ENCODE data around the gene LYVE1. TPM values are rescaled to one million over a fixed set of nuclear protein-coding genes. Genes with fewer than 3 reads are reported as not detected.

The LYVE1 gene
- total RNA-seq, 1 experiment from 2014 or later, result 0.31 TPM

DNA sequence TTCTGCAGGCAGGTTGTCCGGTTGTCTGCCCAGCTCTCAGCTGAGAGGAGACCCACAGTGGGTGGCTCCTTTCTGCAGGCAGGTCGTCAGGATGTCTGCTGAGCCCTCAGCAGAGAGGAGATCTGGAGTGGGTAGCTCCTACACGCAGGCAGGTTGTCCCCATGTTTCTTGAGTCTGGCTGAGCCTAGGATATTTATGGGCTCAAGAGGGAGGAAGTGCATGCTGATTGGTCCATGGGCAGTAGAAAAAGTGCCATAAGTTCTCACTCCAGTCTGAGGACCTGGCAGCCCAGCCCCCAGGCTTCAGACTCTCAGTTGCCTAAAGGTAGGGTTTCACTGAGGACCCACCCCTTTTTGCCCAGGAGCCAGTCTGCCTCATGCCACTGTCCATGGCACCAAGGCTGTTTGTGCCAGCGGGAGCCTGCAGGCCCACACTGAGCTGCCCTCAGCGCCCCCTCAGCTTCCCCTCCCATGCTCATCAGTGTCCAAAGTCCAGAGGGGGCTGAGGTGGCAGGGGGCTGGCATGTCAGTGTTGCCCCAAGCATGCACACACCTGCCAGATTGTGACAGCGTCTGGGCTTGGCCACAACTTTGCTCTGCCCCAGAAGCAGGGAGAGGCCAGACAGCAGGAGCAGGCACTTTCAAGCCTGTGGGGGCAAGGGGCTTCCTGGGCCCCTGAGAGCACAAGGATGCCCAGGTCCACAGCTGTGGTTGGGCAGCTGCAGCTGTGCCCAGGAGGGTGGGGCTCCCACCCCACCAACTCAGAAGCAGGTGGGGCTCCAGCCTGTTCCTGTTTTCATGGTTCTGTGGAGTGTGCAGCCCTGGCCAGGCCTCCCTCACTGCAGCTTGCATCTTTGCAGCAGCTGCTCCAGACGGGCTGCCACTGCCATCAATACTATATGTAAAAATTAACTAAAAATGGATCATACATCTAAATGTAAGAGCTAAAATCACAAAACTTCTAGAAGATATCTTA lies 23.7 kb downstream of the LYVE1 start:
- DNase-seq (ENCODE audit: low read depth, low spot score), result no peak
- intact Hi-C loops (cut with micrococcal nuclease; ENCODE audit: unreplicated experiment), result loop anchor here (10.0 kb wide), 1 partner anchor 140 kb away; no protein-coding TSS in a partner anchor
- POLR2A ChIA-PET, result no interaction called here

DNA sequence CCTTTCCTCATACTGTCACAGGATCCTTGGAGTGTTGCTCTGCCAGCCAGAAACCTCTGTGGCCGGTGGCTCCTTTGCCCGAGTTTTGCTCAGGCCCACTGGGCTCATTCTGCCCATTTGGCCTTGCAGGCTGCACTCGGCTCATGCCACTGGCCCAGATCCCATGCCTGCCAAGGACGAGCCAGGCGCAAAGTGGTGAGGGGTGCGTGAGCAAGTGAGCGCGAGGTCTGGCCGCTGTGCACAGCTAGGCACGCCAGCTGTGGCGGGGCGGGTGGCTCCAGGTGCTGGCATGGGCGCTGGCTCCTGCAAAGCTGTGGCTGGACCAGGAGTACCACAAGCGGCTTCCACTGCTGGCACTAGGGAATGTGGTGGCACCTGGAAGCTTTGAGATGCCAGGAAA lies 24.7 kb downstream of the LYVE1 start:
- POLR2A ChIA-PET, result interaction anchor here (0.5 kb wide), 1 partner anchor 114 kb away, joined by 6 read pairs; no protein-coding TSS in a partner anchor
- H3K27ac ChIP-seq (ENCODE audit: low read length), result no peak overlapping the region
- intact Hi-C loops (cut with micrococcal nuclease; ENCODE audit: unreplicated experiment), result loop anchor here (10.0 kb wide), 1 partner anchor 139 kb away; no protein-coding TSS in a partner anchor
- H3K27me3 ChIP-seq (ENCODE audit: control insufficient read depth, insufficient read depth, low read length), result no peaks in the 10 kb centered on the region
- no peak overlapping the region for H3K4me3 ChIP-seq (ENCODE audit: low read depth in 2 of 2, low read length in 2 of 2)
- H3K9me3 ChIP-seq (ENCODE audit: control insufficient read depth, insufficient read depth, low read depth, low read length), result peaks cover 9% of the 10 kb centered on the region; the same call in 1 of the 2 replicates
- in situ Hi-C loops (cut with HindIII; ENCODE audit: low pct_unique_long_range_greater_than_20kb, low sequenced_read_pairs), result no loop called here
- TF ChIP-seq TCF7L2 (IDR thresholded peaks at IDR 0.05; ENCODE audit: low read depth, low read length), result no peak
- no peak for TF ChIP-seq SIN3A (IDR thresholded peaks at IDR 0.05; ENCODE audit: borderline replicate concordance, insufficient read depth, low read depth, low read length)
- TF ChIP-seq, protein P1, sequence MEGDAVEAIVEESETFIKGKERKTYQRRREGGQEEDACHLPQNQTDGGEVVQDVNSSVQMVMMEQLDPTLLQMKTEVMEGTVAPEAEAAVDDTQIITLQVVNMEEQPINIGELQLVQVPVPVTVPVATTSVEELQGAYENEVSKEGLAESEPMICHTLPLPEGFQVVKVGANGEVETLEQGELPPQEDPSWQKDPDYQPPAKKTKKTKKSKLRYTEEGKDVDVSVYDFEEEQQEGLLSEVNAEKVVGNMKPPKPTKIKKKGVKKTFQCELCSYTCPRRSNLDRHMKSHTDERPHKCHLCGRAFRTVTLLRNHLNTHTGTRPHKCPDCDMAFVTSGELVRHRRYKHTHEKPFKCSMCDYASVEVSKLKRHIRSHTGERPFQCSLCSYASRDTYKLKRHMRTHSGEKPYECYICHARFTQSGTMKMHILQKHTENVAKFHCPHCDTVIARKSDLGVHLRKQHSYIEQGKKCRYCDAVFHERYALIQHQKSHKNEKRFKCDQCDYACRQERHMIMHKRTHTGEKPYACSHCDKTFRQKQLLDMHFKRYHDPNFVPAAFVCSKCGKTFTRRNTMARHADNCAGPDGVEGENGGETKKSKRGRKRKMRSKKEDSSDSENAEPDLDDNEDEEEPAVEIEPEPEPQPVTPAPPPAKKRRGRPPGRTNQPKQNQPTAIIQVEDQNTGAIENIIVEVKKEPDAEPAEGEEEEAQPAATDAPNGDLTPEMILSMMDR (IDR thresholded peaks at IDR 0.05), result no peak
- TF ChIP-seq, protein P2, sequence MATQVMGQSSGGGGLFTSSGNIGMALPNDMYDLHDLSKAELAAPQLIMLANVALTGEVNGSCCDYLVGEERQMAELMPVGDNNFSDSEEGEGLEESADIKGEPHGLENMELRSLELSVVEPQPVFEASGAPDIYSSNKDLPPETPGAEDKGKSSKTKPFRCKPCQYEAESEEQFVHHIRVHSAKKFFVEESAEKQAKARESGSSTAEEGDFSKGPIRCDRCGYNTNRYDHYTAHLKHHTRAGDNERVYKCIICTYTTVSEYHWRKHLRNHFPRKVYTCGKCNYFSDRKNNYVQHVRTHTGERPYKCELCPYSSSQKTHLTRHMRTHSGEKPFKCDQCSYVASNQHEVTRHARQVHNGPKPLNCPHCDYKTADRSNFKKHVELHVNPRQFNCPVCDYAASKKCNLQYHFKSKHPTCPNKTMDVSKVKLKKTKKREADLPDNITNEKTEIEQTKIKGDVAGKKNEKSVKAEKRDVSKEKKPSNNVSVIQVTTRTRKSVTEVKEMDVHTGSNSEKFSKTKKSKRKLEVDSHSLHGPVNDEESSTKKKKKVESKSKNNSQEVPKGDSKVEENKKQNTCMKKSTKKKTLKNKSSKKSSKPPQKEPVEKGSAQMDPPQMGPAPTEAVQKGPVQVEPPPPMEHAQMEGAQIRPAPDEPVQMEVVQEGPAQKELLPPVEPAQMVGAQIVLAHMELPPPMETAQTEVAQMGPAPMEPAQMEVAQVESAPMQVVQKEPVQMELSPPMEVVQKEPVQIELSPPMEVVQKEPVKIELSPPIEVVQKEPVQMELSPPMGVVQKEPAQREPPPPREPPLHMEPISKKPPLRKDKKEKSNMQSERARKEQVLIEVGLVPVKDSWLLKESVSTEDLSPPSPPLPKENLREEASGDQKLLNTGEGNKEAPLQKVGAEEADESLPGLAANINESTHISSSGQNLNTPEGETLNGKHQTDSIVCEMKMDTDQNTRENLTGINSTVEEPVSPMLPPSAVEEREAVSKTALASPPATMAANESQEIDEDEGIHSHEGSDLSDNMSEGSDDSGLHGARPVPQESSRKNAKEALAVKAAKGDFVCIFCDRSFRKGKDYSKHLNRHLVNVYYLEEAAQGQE (IDR thresholded peaks at IDR 0.05; ENCODE audit: insufficient read depth in 1 of 2, low read depth in 2 of 2, low read length in 1 of 2), result no peak
- TF ChIP-seq POLR2AphosphoS5 (IDR thresholded peaks at IDR 0.05; ENCODE audit: low read depth, low read length), result no peak
- ATAC-seq (no peak), DNase-seq (ENCODE audit: low read depth, low spot score) (no peak)
- peaks cover 19% of the 10 kb centered on the region for H3K4me1 ChIP-seq (ENCODE audit: control insufficient read depth, insufficient read depth, low read length)
- BruUV-seq (replicated peaks), result no TSS peak
- no peaks in the 10 kb centered on the region for H3K36me3 ChIP-seq (ENCODE audit: control insufficient read depth, insufficient read depth, low read length)
- CTCF ChIA-PET, result interaction anchor here (0.6 kb wide), 1 partner anchor 1009 kb away, joined by 3 read pairs; no protein-coding TSS in a partner anchor

More for the DNA sequence above, 23.7 kb downstream of the LYVE1 start:
- Histone ChIP-seq H3K27ac (ENCODE audit: low read length) (no peak overlapping the region), H3K9me3 (ENCODE audit: control insufficient read depth, insufficient read depth, low read depth, low read length) (peaks cover 9% of the 10 kb centered on the region; the same call in 1 of the 2 replicates), H3K36me3 (ENCODE audit: control insufficient read depth, insufficient read depth, low read length) (no peaks in the 10 kb centered on the region), H3K27me3 (ENCODE audit: control insufficient read depth, insufficient read depth, low read length) (no peaks in the 10 kb centered on the region), H3K4me3 (ENCODE audit: low read depth in 2 of 2, low read length in 2 of 2) (no peak overlapping the region), H3K4me1 (ENCODE audit: control insufficient read depth, insufficient read depth, low read length) (peaks cover 11% of the 10 kb centered on the region)
- in situ Hi-C loops (cut with HindIII; ENCODE audit: low pct_unique_long_range_greater_than_20kb, low sequenced_read_pairs), result no loop called here
- no TSS peak for BruUV-seq (replicated peaks)
- CTCF ChIA-PET, result no interaction called here
- TF ChIP-seq POLR2AphosphoS5 (IDR thresholded peaks at IDR 0.05; ENCODE audit: low read depth, low read length), result no peak
- TF ChIP-seq TCF7L2 (IDR thresholded peaks at IDR 0.05; ENCODE audit: low read depth, low read length), result no peak
- TF ChIP-seq, protein P1 (IDR thresholded peaks at IDR 0.05), result no peak
- no peak for TF ChIP-seq SIN3A (IDR thresholded peaks at IDR 0.05; ENCODE audit: borderline replicate concordance, insufficient read depth, low read depth, low read length)
- TF ChIP-seq, protein P2 (IDR thresholded peaks at IDR 0.05; ENCODE audit: insufficient read depth in 1 of 2, low read depth in 2 of 2, low read length in 1 of 2), result no peak
- no peak for ATAC-seq
